HL-60/S4 treated with retinoic acid at 250 ng/mL for 4 days and 3 days (cell line): ENCODE data around the gene KATNA1.
"Not testable (repeated sequence)": the region's sequence is repeated elsewhere in the genome, so short reads cannot be mapped to it uniquely, and the experiment has no call there.

Source experiments
- in situ Hi-C: fragments of 300-500 bp; cut with MboI; formaldehyde crosslinking; loops from 2 replicates; pipeline ENCODE4 v1.7.0; 2022; ENCODE audit warnings: low sequenced_read_pairs

Gene KATNA1

DNA sequence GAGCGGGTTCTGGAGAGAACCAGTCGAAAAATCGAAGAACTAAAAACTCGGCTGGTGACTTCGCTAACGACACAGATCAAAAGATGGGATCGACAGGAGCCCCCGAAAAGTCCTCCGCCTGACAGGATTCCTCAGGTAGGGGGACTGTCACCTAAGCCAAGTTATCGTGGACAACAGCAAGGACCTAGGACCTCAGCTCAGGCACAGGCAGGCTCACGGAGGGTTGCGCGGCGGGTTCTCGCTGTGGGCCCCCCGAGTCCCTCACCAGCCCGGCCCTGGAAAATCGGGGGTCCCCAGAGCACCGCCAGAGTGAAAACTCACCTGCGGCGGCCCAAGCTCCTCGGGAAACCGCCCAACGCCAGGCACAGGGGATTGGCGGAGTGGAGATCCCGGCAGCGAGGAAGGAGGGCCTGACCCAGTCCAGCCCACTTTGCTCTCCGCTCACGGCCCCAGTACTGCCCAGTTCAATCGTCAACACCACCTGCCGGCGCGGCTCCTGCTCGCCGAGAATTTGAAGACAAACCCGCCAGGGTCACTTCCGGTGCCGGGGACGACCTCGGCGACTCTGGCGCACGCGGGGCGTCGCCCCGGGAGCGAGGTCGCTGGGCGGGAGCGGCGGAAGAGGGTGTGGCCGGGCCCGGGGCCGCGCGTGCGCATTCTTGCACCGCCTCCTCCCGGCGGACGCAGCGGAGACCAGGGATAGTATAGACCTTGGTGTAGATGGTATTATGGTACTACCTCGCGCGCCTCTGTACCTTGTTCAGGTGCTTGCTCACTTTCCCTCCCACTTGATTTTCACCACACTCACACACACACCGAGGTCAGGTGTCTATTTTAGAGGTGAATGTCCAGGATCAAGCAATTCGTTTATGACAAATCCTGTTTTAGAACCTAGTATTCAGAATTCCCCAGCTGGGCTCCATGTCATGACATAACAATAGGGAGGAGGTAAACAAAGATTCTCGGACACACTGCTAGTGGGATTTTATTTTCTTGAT lies at the start of gene KATNA1:
KATNA1 (minus strand) TSS at position 567 of the 998 bp plus-strand sequence. CDS start 10,167 bp downstream, outside the sequence.
- in situ Hi-C loops = no loop called here

DNA sequence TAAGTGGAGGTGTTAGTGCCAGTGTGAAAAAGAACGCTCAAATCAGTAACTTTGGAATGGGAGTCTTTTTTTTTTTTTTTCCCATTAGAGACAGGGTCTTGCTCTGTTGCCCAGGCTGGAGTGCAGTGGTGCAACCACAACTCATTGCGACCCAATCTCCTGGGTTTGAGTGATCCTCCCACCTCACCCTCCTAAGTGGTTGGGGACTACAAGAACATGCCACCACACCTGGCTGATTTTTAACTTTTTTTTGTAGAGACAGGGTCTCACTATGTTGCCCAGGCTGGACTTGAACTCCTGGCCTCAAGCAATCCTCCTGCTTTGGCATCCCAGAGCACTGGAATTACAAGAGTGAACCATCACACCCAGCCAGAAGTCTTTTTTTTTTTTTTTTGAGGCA lies 49.7 kb upstream of the KATNA1 start:
- in situ Hi-C loops = no loop called here

DNA sequence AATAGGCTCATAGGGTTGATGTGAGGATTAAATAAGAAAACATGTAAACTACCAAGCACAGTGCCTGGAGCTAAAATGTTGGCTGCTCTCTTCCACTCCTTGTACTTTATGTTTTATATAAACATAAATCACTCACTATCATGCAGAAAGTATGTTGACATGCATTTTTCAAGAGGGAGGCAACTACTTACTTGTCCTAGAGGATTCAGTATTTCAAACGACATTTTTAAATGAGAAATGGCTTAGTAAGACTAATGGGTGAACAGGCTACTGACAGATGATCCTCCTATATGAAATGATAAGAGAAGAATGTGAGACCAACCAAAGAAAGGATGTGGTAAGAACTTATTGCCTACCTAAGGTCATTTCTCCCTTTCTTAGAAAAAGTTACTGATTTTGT lies 48.4 kb upstream of the KATNA1 start:
- in situ Hi-C loops = no loop called here

- in situ Hi-C loops = no loop called here
Observed at GRCh38 chr6:149694921-149695320, 46.4 kb upstream of the KATNA1 start.

- in situ Hi-C loops = no loop called here
Observed at GRCh38 chr6:149691201-149691600, 42.7 kb upstream of the KATNA1 start.

GRCh38 chr6:149686230-149686629 lies 37.7 kb upstream of the KATNA1 start:
- in situ Hi-C loops = no loop called here

GRCh38 chr6:149683256-149683859 lies 34.8 kb upstream of the KATNA1 start:
- in situ Hi-C loops = no loop called here

DNA sequence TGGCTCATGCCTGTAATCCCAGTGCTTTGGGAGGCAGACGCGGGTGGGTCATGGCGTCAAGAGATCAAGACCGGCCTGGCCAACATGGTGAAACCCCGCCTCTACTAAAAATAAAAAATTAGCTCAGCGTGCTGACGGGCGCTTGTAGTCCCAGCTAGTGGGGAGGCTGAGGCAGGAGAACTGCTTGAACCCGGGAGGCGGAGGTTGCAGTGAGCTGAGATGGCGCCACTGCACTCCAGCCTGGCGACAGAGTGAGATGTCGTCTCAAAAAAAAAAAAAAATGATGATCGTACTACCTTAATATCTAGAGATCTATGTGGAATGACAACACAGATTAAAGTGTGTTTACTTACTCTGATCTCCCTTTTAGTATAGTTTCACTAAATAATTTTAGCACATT lies 33.3 kb upstream of the KATNA1 start:
- in situ Hi-C loops = not testable (repeated sequence)

- in situ Hi-C loops = no loop called here
Observed at GRCh38 chr6:149681209-149681608, 32.7 kb upstream of the KATNA1 start.

GRCh38 chr6:149680503-149680902 lies 32.0 kb upstream of the KATNA1 start:
- in situ Hi-C loops = no loop called here

DNA sequence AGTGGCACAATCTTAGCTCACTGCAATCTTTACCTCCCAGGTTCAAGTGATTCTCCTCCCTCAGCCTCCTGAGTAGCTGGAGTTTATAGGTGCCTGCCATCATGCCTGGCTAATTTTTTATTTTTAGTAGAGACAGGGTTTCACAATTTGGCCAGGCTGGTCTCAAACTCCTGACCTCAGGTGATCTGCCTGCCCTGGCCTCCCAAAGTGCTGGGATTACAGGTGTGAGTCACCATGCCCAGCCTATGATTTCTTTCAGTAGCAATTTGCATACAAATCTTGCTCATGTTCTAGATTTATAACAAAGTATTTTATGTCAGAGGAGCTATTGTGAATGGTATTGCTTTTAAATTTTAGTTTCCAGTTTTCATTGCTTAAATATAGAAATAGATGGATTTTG lies 23.8 kb upstream of the KATNA1 start:
- in situ Hi-C loops = not testable (repeated sequence)

DNA sequence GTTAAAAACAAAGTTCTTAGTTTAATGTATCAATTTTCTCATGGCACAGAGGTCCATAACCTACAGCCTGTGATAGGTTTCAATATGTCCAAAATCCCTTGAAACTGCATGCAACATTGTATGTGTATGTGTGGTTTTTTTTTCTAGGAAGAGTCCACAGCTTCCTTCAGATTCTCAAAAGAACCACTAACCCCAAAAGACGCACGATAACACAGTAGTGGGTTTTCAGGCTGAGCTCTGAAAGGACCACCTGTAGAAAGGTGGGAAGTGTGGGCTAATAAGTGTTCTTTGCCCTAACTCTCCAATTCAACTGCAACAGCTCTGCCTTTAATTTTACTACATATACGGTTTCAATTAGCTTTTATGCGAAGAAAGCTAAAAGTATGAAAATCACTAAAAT lies 11.5 kb upstream of the KATNA1 start:
- in situ Hi-C loops = no loop called here

- in situ Hi-C loops = no loop called here
Observed at GRCh38 chr6:149657441-149657840, 8.9 kb upstream of the KATNA1 start.

DNA sequence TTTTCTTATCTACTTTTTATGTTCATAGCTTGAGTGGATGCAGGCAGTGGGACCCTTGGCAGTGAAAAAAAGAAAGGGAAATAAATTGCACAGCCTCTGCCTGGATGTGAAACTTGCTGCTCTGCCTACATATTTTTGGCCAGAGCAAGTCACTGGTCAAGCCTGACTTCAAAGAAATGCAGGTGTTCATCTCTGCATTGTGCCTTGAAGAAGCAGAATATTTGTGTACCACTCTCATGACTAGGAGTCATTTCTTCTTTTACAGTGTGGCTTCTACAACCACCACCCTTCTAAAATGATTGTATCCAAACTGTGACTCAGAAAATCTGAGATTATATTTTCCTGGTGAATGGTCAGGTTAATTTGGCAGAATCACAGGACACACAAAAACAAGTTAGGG lies 2.5 kb upstream of the KATNA1 start:
- in situ Hi-C loops = no loop called here

DNA sequence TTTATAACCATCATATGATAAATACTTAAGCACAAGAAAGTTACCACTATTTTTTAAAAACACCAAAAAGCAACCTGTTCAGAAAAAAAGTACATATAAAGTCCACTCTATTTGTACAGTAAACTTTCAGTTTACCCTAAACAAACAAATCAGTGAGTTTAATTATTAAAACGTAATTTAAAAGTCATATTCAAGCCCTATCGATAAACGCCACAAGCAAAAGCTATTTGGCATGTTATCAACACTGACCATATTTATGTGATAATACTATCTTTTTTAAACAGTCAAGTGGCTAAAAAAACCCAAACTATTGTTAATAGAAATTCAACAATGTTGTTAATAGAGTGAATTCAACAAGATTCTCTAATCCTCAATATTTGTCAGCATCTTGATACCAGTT lies 1.9 kb downstream of the KATNA1 start:
- in situ Hi-C loops = no loop called here

- in situ Hi-C loops = no loop called here
Observed at GRCh38 chr6:149642829-149643580, 5.5 kb downstream of the KATNA1 start.

- in situ Hi-C loops = no loop called here
Observed at GRCh38 chr6:149636124-149636523, 12.4 kb downstream of the KATNA1 start.

GRCh38 chr6:149634315-149634714 lies 14.2 kb downstream of the KATNA1 start:
- in situ Hi-C loops = no loop called here

- in situ Hi-C loops = no loop called here
Observed at GRCh38 chr6:149628875-149629510, 19.5 kb downstream of the KATNA1 start.

- in situ Hi-C loops = no loop called here
Observed at GRCh38 chr6:149627672-149628071, 20.8 kb downstream of the KATNA1 start.

GRCh38 chr6:149615805-149616204 lies 32.7 kb downstream of the KATNA1 start:
- in situ Hi-C loops = no loop called here
